HepG2 (cell line): Measurements from ENCODE around the gene IQGAP3. TPM values are rescaled to one million over a fixed set of nuclear protein-coding genes. Genes with fewer than 3 reads are reported as not detected.
A peak's percentile ranks its signal among the peaks of the same experiment; 100 is the strongest.

Source experiments
- ATAC-seq: fragments of 200-7000 bp; cut with Tn5 transposase; 3 replicates; pipeline ENCODE4 v1.9.1; 2020; ENCODE audit warnings: mild to moderate bottlenecking, moderate library complexity
- BruUV-seq: library from RNA; stranded (reverse); fragments of 400-500 nt; replicated peaks from 2 replicates; lab custom pipeline; 2021; lab: Mats Ljungman, UMichigan
- CTCF ChIA-PET: fragments of 300-600 bp; formaldehyde crosslinking; extraction: SDS; loops from one replicate; lab custom pipeline; 2021; ENCODE audit warnings: low total read pairs, inconsistent platforms, low intra/inter-chr PET ratio; lab: Yijun Ruan, JAX
- POLR2A ChIA-PET: fragments of 350-600 bp; sonication (Branson Sonifier 250); formaldehyde crosslinking; loops from one replicate; lab custom pipeline; 2020; ENCODE audit warnings: antibody characterized with exemption, inconsistent platforms; lab: Yijun Ruan, JAX
- DNase-seq: peaks from one replicate; pipeline ENCODE4 v3.0.0-alpha.2; 2015; ENCODE audit warnings: low spot score
- FAIRE-seq: peaks from 3 replicates; lab custom pipeline; 2011; peaks lifted over from hg19 to GRCh38; lab: Jason Lieb, UNC
- H2AFZ ChIP-seq: one replicate; pipeline ENCODE4 v1.6.1; 2011; ENCODE audit warnings: low read length, inconsistent platforms
- H3K27ac ChIP-seq: fragments of 300-600 bp; 3 replicates; pipeline ENCODE4 v1.8.0; 2011; ENCODE audit warnings: mixed run types, mild to moderate bottlenecking, mixed read lengths, low read length, inconsistent platforms; ENCODE audit not compliant: insufficient read depth; ENCODE audit errors: extremely low read length
- H3K27me3 ChIP-seq, 2 experiments: fragments of 200-600 bp in 1 of 2; 2 replicates in 1 of 2; 3 replicates in 1 of 2; pipeline versions ENCODE4 v1.6.0 to v1.8.0; 2011; ENCODE audit warnings: low read length in 2 of 2, mild to moderate bottlenecking in 2 of 2, moderate library complexity in 2 of 2, inconsistent platforms in 1 of 2; ENCODE audit not compliant: insufficient read depth in 2 of 2, control insufficient read depth in 1 of 2
- H3K36me3 ChIP-seq, 2 experiments: fragments of 200-600 bp in 1 of 2; replicated peaks in 1 of 2; 2 replicates in 1 of 2; 3 replicates in 1 of 2; pipeline versions ENCODE4 v1.5.1 to v1.8.0; 2011; ENCODE audit warnings: low read length in 2 of 2, inconsistent platforms in 1 of 2; ENCODE audit not compliant: insufficient read depth in 2 of 2, control insufficient read depth in 1 of 2
- H3K4me1 ChIP-seq: 2 replicates; pipeline ENCODE4 v1.5.1; 2012; ENCODE audit warnings: low read length, inconsistent platforms; ENCODE audit not compliant: insufficient read depth
- H3K4me2 ChIP-seq: 2 replicates; pipeline ENCODE4 v1.6.0; 2011; ENCODE audit warnings: low read depth, low read length, inconsistent platforms
- H3K4me3 ChIP-seq, 3 experiments: fragments of 200-600 bp in 1 of 3; sonication (generic), shearing (Covaris generic) in 1 of 3; replicated peaks in 1 of 3; 2 replicates each; pipeline ENCODE4 v1.5.1; 2011 to 2016; ENCODE audit warnings: low read length in 3 of 3, inconsistent platforms in 2 of 3, low read depth in 2 of 3, mild to moderate bottlenecking in 2 of 3, control low read depth in 1 of 3, mixed read lengths in 1 of 3; ENCODE audit not compliant: insufficient read depth in 1 of 3
- H3K79me2 ChIP-seq: one replicate; pipeline ENCODE4 v1.6.1; 2011; ENCODE audit warnings: low read length, inconsistent platforms; ENCODE audit not compliant: insufficient read depth
- H3K9ac ChIP-seq: 2 replicates; pipeline ENCODE4 v1.6.0; 2011; ENCODE audit warnings: mild to moderate bottlenecking, low read depth, low read length, inconsistent platforms; ENCODE audit not compliant: insufficient read depth
- H3K9me3 ChIP-seq: 2 replicates; pipeline ENCODE4 v1.5.1; 2012; ENCODE audit warnings: mild to moderate bottlenecking, low read length
- H4K20me1 ChIP-seq: 2 replicates; pipeline ENCODE4 v1.6.0; 2011; ENCODE audit warnings: inconsistent platforms, mild to moderate bottlenecking, low read length, moderate library complexity; ENCODE audit not compliant: insufficient read depth
- ARID2 ChIP-seq: sonication (generic); formaldehyde crosslinking; IDR thresholded peaks from 2 replicates; pipeline ENCODE4 v1.8.1; 2022; ENCODE audit warnings: mild to moderate bottlenecking, missing genetic modification reagents, borderline replicate concordance
- LRRFIP1 ChIP-seq: sonication (generic); formaldehyde crosslinking; conservative IDR thresholded peaks from 2 replicates; pipeline ENCODE4 v1.4.0; 2020; ENCODE audit warnings: missing genetic modification reagents
- NFIB ChIP-seq: sonication (generic); formaldehyde crosslinking; IDR thresholded peaks from 2 replicates; pipeline ENCODE4 v1.9.0; 2021; ENCODE audit warnings: missing genetic modification reagents, mild to moderate bottlenecking, borderline replicate concordance
- NFKBIZ ChIP-seq: IDR thresholded peaks from 2 replicates; pipeline ENCODE4 v1.6.1; 2018; ENCODE audit warnings: missing genetic modification reagents, missing compliant biosample characterization
- NR2C2 ChIP-seq: sonication (generic); formaldehyde crosslinking; IDR thresholded peaks from 2 replicates; pipeline ENCODE4 v1.4.0; 2020; ENCODE audit warnings: missing genetic modification reagents, mild to moderate bottlenecking, moderate library complexity, borderline replicate concordance
- ZNF101 ChIP-seq: sonication (generic); formaldehyde crosslinking; IDR thresholded peaks from 2 replicates; pipeline ENCODE4 v1.4.0; 2020; ENCODE audit warnings: mild to moderate bottlenecking, low read depth, missing genetic modification reagents, borderline replicate concordance
- ZNF143 ChIP-seq: sonication (generic); formaldehyde crosslinking; IDR thresholded peaks from 2 replicates; pipeline ENCODE4 v1.4.0; 2020; ENCODE audit warnings: missing genetic modification reagents
- ZNF274 ChIP-seq: sonication (generic); formaldehyde crosslinking; IDR thresholded peaks from 2 replicates; pipeline ENCODE4 v1.5.1; 2020; ENCODE audit warnings: mild to moderate bottlenecking, missing genetic modification reagents
- ZNF282 ChIP-seq: fragments of 450-650 bp; IDR thresholded peaks from 2 replicates; pipeline ENCODE4 v1.6.1; 2018; ENCODE audit not compliant: partially characterized antibody
- ZNF772 ChIP-seq: sonication (generic); formaldehyde crosslinking; IDR thresholded peaks from 2 replicates; pipeline ENCODE4 v1.5.0; 2020; ENCODE audit warnings: mild to moderate bottlenecking, missing genetic modification reagents
- ZNF816 ChIP-seq: sonication (generic); formaldehyde crosslinking; IDR thresholded peaks from 2 replicates; pipeline ENCODE4 v1.8.0; 2022; ENCODE audit warnings: missing genetic modification reagents, mild to moderate bottlenecking, borderline replicate concordance
- ZNF841 ChIP-seq: sonication (generic); formaldehyde crosslinking; IDR thresholded peaks from 2 replicates; pipeline ENCODE4 v1.8.1; 2023; ENCODE audit warnings: missing genetic modification reagents, borderline replicate concordance
- ZSCAN20 ChIP-seq: sonication (generic); formaldehyde crosslinking; IDR thresholded peaks from 2 replicates; pipeline ENCODE4 v1.4.0; 2020; ENCODE audit warnings: missing genetic modification reagents, mild to moderate bottlenecking, borderline replicate concordance
- WGBS: methylation state at CpG from one replicate; pipeline ENCODE4 v1.1.6; 2017; ENCODE audit warnings: low lambda C conversion rate; 5-methylcytosine and 5-hydroxymethylcytosine counted together
- in situ Hi-C: cut with HindIII; loops from 2 replicates; pipeline ENCODE4 v1.10.0; 2017; ENCODE audit warnings: low pct_unique_long_range_greater_than_20kb; ENCODE audit not compliant: extremely low pct_ligation_motif_present
- intact Hi-C: fragments of 100-400 bp; cut with micrococcal nuclease; formaldehyde crosslinking; loops from one replicate; pipeline ENCODE4 v1.10.0; 2022; ENCODE audit not compliant: unreplicated experiment
- polyA plus RNA-seq, 8 experiments: library from polyadenylated mRNA; depleted of rRNA in 3 of 8; stranded (reverse) in 7 of 8; unstranded in 1 of 8; fragments of >200 nt; fragmentation: Illumina TruSeq in 4 of 8; extraction: Trizol in 4 of 8; gene quantifications; 2 replicates each; pipeline versions ENCODE4 v1.2.1 to v1.2.3, GENCODE V29; 2011 to 2016; ENCODE audit warnings: low read depth in 4 of 8, missing spikeins in 1 of 8, mixed read lengths in 1 of 8; ENCODE audit not compliant: insufficient read depth in 1 of 8
- total RNA-seq, 5 experiments: library from RNA; depleted of rRNA; stranded (reverse); fragments of >200 nt; fragmentation: Illumina TruSeq; extraction: Trizol; gene quantifications; 2 replicates each; pipeline ENCODE4 v1.2.3, GENCODE V29; 2016; ENCODE audit warnings: low read depth in 1 of 5
- TF ChIP-seq, protein P1 (sequence below): sonication (generic); formaldehyde crosslinking; IDR thresholded peaks from 2 replicates; pipeline ENCODE4 v1.8.0; 2022; ENCODE audit warnings: missing genetic modification reagents, mild to moderate bottlenecking, borderline replicate concordance
- TF ChIP-seq, protein P2 (sequence below): sonication (generic); formaldehyde crosslinking; IDR thresholded peaks from 2 replicates; pipeline ENCODE4 v1.8.1; 2023; ENCODE audit warnings: mild to moderate bottlenecking, inconsistent platforms, moderate library complexity, missing genetic modification reagents, borderline replicate concordance
- TF ChIP-seq, protein P3 (sequence below): IDR thresholded peaks from 2 replicates; pipeline ENCODE4 v1.6.1; 2016; ENCODE audit warnings: low read depth

The IQGAP3 gene
- total and polyA plus RNA-seq, 2 of the 13 experiments (the other 11 are each of a cell fraction or from before 2014, with no cell fraction given) = 13.5 to 14.1 TPM

- TF ChIP-seq ZNF143 (peak; percentile 62), ZSCAN20 (CRISPR knock-in tag) (no peak), NFIB (CRISPR knock-in tag) (no peak), ZNF274 (CRISPR knock-in tag) (peak; percentile 34; the same call in 1 of the 2 replicates), ZNF816 (no peak), ZNF282 (no peak), ZNF772 (peak; percentile 60)
- TF ChIP-seq, protein P1, sequence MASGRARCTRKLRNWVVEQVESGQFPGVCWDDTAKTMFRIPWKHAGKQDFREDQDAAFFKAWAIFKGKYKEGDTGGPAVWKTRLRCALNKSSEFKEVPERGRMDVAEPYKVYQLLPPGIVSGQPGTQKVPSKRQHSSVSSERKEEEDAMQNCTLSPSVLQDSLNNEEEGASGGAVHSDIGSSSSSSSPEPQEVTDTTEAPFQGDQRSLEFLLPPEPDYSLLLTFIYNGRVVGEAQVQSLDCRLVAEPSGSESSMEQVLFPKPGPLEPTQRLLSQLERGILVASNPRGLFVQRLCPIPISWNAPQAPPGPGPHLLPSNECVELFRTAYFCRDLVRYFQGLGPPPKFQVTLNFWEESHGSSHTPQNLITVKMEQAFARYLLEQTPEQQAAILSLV = no peak
- TF ChIP-seq, all 625 proteins: peak for 246
Measured at GRCh38 chr1:156601122-156601830, 28.9 kb upstream of the IQGAP3 start, which contains the start of gene GPATCH4 (continued).

DNA sequence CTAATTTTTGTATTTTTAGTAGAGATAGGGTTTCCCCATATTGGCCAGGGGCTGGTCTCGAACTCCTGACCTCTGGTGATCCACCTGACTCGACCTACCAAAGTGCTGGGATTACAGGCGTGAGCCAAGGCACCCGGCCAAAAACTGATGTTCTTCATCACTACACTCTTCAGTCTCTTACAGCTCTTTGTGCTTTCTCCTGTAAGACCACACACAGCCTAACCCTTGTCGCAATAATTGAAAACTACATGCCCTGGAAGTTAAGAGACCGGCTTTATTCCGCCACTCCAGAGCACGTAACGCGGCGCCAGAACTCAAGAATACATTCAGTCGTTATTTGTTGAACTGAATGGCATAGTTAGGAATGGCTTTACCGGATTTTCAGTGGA is 28.4 kb upstream of the IQGAP3 start:
- CTCF ChIA-PET = no interaction called here
- in situ Hi-C loops = no loop called here
- Histone ChIP-seq H3K4me3 (peak overlapping the region; percentile 84 to 94 (median 85)), H3K9ac (peak overlapping the region; percentile 86), H3K27ac (peak overlapping the region; percentile 80), H3K36me3 (peaks cover 7 to 29% of the 10 kb centered on the region in 2 experiments; a peak in 4 of 5 replicates), H3K9me3 (no peaks in the 10 kb centered on the region), H3K4me1 (peaks cover 27% of the 10 kb centered on the region), H3K27me3 (no peaks in the 10 kb centered on the region), H2AFZ (peak overlapping the region; percentile 69), H4K20me1 (no peaks in the 10 kb centered on the region), H3K4me2 (peak overlapping the region; percentile 92), H3K79me2 (peaks cover 19% of the 10 kb centered on the region)
- intact Hi-C loops = no loop called here
- POLR2A ChIA-PET = interaction anchor here (0.8 to 2.2 kb wide), 3 partner anchors 9 to 143 kb away, joined by 3 to 36 read pairs (median 4); partner anchors contain the start of gene NAXE
- DNase-seq = no peak
- FAIRE-seq = no peak
- TSS peak; percentile 81 for BruUV-seq
- ATAC-seq = peak; percentile 16
- under 1% methylated on average over 13 of the region's 13 CpGs for WGBS
- no peak for TF ChIP-seq ZNF841 (CRISPR knock-in tag)
- TF ChIP-seq LRRFIP1 (CRISPR knock-in tag) = no peak
- TF ChIP-seq ARID2 (CRISPR knock-in tag) = peak; percentile 57; the same call in 1 of the 2 replicates
- TF ChIP-seq, protein P2, sequence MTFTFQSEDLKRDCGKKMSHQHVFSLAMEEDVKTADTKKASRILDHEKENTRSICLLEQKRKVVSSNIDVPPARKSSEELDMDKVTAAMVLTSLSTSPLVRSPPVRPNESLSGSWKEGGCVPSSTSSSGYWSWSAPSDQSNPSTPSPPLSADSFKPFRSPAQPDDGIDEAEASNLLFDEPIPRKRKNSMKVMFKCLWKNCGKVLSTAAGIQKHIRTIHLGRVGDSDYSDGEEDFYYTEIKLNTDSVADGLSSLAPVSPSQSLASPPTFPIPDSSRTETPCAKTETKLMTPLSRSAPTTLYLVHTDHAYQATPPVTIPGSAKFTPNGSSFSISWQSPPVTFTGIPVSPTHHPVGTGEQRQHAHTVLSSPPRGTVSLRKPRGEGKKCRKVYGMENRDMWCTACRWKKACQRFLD (CRISPR knock-in tag) = 0 out of 2 replicates have a peak, but pooled peaks have one; percentile 10
- TF ChIP-seq NR2C2 (CRISPR knock-in tag) = 0 out of 2 replicates have a peak, but pooled peaks have one; percentile 1
- TF ChIP-seq, protein P3, sequence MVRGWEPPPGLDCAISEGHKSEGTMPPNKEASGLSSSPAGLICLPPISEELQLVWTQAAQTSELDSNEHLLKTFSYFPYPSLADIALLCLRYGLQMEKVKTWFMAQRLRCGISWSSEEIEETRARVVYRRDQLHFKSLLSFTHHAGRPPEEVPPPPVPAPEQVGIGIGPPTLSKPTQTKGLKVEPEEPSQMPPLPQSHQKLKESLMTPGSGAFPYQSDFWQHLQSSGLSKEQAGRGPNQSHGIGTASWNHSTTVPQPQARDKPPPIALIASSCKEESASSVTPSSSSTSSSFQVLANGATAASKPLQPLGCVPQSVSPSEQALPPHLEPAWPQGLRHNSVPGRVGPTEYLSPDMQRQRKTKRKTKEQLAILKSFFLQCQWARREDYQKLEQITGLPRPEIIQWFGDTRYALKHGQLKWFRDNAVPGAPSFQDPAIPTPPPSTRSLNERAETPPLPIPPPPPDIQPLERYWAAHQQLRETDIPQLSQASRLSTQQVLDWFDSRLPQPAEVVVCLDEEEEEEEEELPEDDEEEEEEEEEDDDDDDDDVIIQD (CRISPR knock-in tag) = no peak
- TF ChIP-seq NFKBIZ = no peak
- 0 out of 2 replicates have a peak, but pooled peaks have one; percentile 10 for TF ChIP-seq ZNF101 (CRISPR knock-in tag)
